ENCODE data around the gene XDH. TPM values are rescaled to one million over a fixed set of nuclear protein-coding genes. Genes with fewer than 3 reads are reported as not detected.

The XDH gene
- total RNA-seq, 1 experiment from 2014 or later: 7.7 TPM

GRCh38 chr2:31337197-31337596, 77.3 kb downstream of the XDH start:
- H3K79me2 ChIP-seq (ENCODE audit: low read depth): no peaks in the 10 kb centered on the region
- H3K27ac ChIP-seq: no peak overlapping the region
- H3F3A ChIP-seq (ENCODE audit: insufficient read depth, low read depth): peaks cover 8% of the 10 kb centered on the region; the same call in 1 of the 2 replicates
- H3K9me3 ChIP-seq (ENCODE audit: insufficient read depth, low read depth): no peaks in the 10 kb centered on the region
- no peaks in the 10 kb centered on the region for H4K20me1 ChIP-seq (ENCODE audit: insufficient read depth)
- H3K4me3 ChIP-seq: no peak overlapping the region
- no peaks in the 10 kb centered on the region for H3K9me2 ChIP-seq (ENCODE audit: insufficient read depth)
- BruUV-seq (replicated peaks): no TSS peak
- H3K36me3 ChIP-seq (ENCODE audit: low read depth): peaks cover 4% of the 10 kb centered on the region
- no peak overlapping the region for H3K4me2 ChIP-seq
- ChIA-PET CTCF (no interaction called here), POLR2A (ENCODE audit: unreplicated experiment) (no interaction called here)
- TF ChIP-seq CTCF (conservative IDR thresholded peaks at IDR 0.05) (no peak), EZH2 (IDR thresholded peaks at IDR 0.05; ENCODE audit: low read depth) (no peak)
- no peaks in the 10 kb centered on the region; the same call in 1 of the 2 replicates for H3K4me1 ChIP-seq (replicated peaks; ENCODE audit: insufficient read depth)
- DNase-seq: no peak
- no peak overlapping the region for H2AFZ ChIP-seq
- H3K27me3 ChIP-seq (ENCODE audit: insufficient read depth, low read depth): no peaks in the 10 kb centered on the region
- intact Hi-C loops (cut with micrococcal nuclease; ENCODE audit: unreplicated experiment): loop anchor here (10.0 kb wide), 1 partner anchor 1172 kb away; no protein-coding TSS in a partner anchor

GRCh38 chr2:31335921-31336585, 78.5 kb downstream of the XDH start:
- Histone ChIP-seq H3F3A (ENCODE audit: insufficient read depth, low read depth) (peaks cover 8% of the 10 kb centered on the region; the same call in 1 of the 2 replicates), H3K4me1 (replicated peaks; ENCODE audit: insufficient read depth) (no peaks in the 10 kb centered on the region; the same call in 1 of the 2 replicates), H3K79me2 (ENCODE audit: low read depth) (no peaks in the 10 kb centered on the region), H2AFZ (no peak overlapping the region), H3K9me2 (ENCODE audit: insufficient read depth) (no peaks in the 10 kb centered on the region), H3K4me3 (no peak overlapping the region), H3K36me3 (ENCODE audit: low read depth) (peaks cover 4% of the 10 kb centered on the region), H3K4me2 (no peak overlapping the region), H3K27me3 (ENCODE audit: insufficient read depth, low read depth) (no peaks in the 10 kb centered on the region), H3K27ac (no peak overlapping the region), H4K20me1 (ENCODE audit: insufficient read depth) (no peaks in the 10 kb centered on the region), H3K9me3 (ENCODE audit: insufficient read depth, low read depth) (no peaks in the 10 kb centered on the region)
- intact Hi-C loops (cut with micrococcal nuclease; ENCODE audit: unreplicated experiment): loop anchor here (10.0 kb wide), 1 partner anchor 1171 kb away; no protein-coding TSS in a partner anchor
- ChIA-PET POLR2A (ENCODE audit: unreplicated experiment) (no interaction called here), CTCF (no interaction called here)
- no peak for DNase-seq
- TF ChIP-seq CTCF (conservative IDR thresholded peaks at IDR 0.05) (no peak), EZH2 (IDR thresholded peaks at IDR 0.05; ENCODE audit: low read depth) (no peak)
- no TSS peak for BruUV-seq (replicated peaks)

- peak; percentile 12 to 46 for DNase-seq
- no peak for TF ChIP-seq EZH2 (IDR thresholded peaks at IDR 0.05; ENCODE audit: low read depth)
- TF ChIP-seq CTCF (conservative IDR thresholded peaks at IDR 0.05): no peak
- Histone ChIP-seq H3K27me3 (ENCODE audit: insufficient read depth, low read depth) (no peaks in the 10 kb centered on the region), H3K4me3 (no peak overlapping the region), H3K27ac (no peak overlapping the region), H3K4me2 (no peak overlapping the region), H3K79me2 (ENCODE audit: low read depth) (no peaks in the 10 kb centered on the region), H3K36me3 (ENCODE audit: low read depth) (peaks cover 4% of the 10 kb centered on the region), H3K9me2 (ENCODE audit: insufficient read depth) (no peaks in the 10 kb centered on the region), H2AFZ (no peak overlapping the region), H3F3A (ENCODE audit: insufficient read depth, low read depth) (peaks cover 8% of the 10 kb centered on the region; the same call in 1 of the 2 replicates), H3K9me3 (ENCODE audit: insufficient read depth, low read depth) (no peaks in the 10 kb centered on the region), H4K20me1 (ENCODE audit: insufficient read depth) (no peaks in the 10 kb centered on the region), H3K4me1 (replicated peaks; ENCODE audit: insufficient read depth) (no peaks in the 10 kb centered on the region; the same call in 1 of the 2 replicates)
- intact Hi-C loops (cut with micrococcal nuclease; ENCODE audit: unreplicated experiment): loop anchor here (5.0 to 10.0 kb wide), 4 partner anchors 48 to 1170 kb away; partner anchors contain the start of gene EHD3
- POLR2A ChIA-PET (ENCODE audit: unreplicated experiment): no interaction called here
- BruUV-seq (replicated peaks): no TSS peak
- CTCF ChIA-PET: interaction anchor here (0.9 to 1.4 kb wide), 2 partner anchors 10 to 196 kb away, joined by 3 read pairs; partner anchors contain the start of gene GALNT14
These were observed 80.1 kb downstream of the XDH start for GRCh38 chr2:31334311-31335026.
